ENCODE results near the gene PXK. TPM values are rescaled to one million over a fixed set of nuclear protein-coding genes. Genes with fewer than 3 reads are reported as not detected.

Gene PXK
- polyA plus RNA-seq, 3 donors: 7.1 to 21.1 (median 15.4) TPM

GRCh38 chr3:58317811-58318210 is 14.9 kb upstream of the PXK start:
- 76 to 85% (median 84%) methylated on average over 2 of the region's 2 CpGs for WGBS, 3 donors
- H3K27ac ChIP-seq (ENCODE audit: low read depth, low read length): no peak overlapping the region

- 90 to 94% (median 93%) methylated on average over 7 of the region's 7 CpGs for WGBS, 3 donors
- H3K27ac ChIP-seq (ENCODE audit: low read depth, low read length): no peak overlapping the region
Measured at GRCh38 chr3:58321791-58322190, 10.9 kb upstream of the PXK start.

- WGBS, 3 donors: 46 to 80% (median 78%) methylated on average over 1 of the region's 1 CpG
- H3K27ac ChIP-seq (ENCODE audit: low read depth, low read length): no peak overlapping the region
Measured at GRCh38 chr3:58322793-58323192, 9.9 kb upstream of the PXK start.

- no peak overlapping the region for H3K27ac ChIP-seq (ENCODE audit: low read depth, low read length)
- WGBS, 3 donors: 68 to 84% (median 82%) methylated on average over 3 of the region's 3 CpGs
Measured at GRCh38 chr3:58323529-58324390, 8.9 kb upstream of the PXK start.

- WGBS, 3 donors: 74 to 80% (median 79%) methylated on average over 7 of the region's 7 CpGs
- H3K27ac ChIP-seq (ENCODE audit: low read depth, low read length): no peak overlapping the region
Measured at GRCh38 chr3:58324391-58325390, 8.0 kb upstream of the PXK start.

- 19 to 57% (median 45%) methylated on average over 2 of the region's 2 CpGs for WGBS, 3 donors
- H3K27ac ChIP-seq (ENCODE audit: low read depth, low read length): no peak overlapping the region
Measured at GRCh38 chr3:58325525-58325992, 7.1 kb upstream of the PXK start.

- WGBS, 3 donors: 91 to 94% (median 94%) methylated on average over 8 of the region's 8 CpGs
- no peak overlapping the region for H3K27ac ChIP-seq (ENCODE audit: low read depth, low read length)
Measured at GRCh38 chr3:58326267-58326900, 6.3 kb upstream of the PXK start.

GRCh38 chr3:58329150-58329921 is 3.4 kb upstream of the PXK start:
- WGBS, 3 donors: 84 to 93% (median 93%) methylated on average over 8 of the region's 8 CpGs

GRCh38 chr3:58329922-58330413 is 2.7 kb upstream of the PXK start:
- 89 to 97% (median 94%) methylated on average over 5 of the region's 5 CpGs for WGBS, 3 donors
- no peak overlapping the region for H3K27ac ChIP-seq (ENCODE audit: low read depth, low read length)

More at GRCh38 chr3:58329150-58329921, 3.4 kb upstream of the PXK start:
- no peak overlapping the region for H3K27ac ChIP-seq (ENCODE audit: low read depth, low read length)

- WGBS, 3 donors: 70 to 85% (median 79%) methylated on average over 4 of the region's 4 CpGs
- H3K27ac ChIP-seq (ENCODE audit: low read depth, low read length): no peak overlapping the region
Measured at GRCh38 chr3:58331593-58332152, 1.0 kb upstream of the PXK start.

- H3K27ac ChIP-seq (ENCODE audit: low read depth, low read length): peak overlapping the region; percentile 17
- 0% methylated on average over 34 to 37 of the region's 37 CpGs for WGBS, 3 donors
Measured at GRCh38 chr3:58333206-58334012, 717 bp downstream of the PXK start.

GRCh38 chr3:58334013-58334321 is 1.3 kb downstream of the PXK start:
- H3K27ac ChIP-seq (ENCODE audit: low read depth, low read length): no peak overlapping the region
- WGBS, 3 donors: 28 to 36% (median 29%) methylated on average over 4 of the region's 4 CpGs

GRCh38 chr3:58334506-58334884 is 1.8 kb downstream of the PXK start:
- WGBS, 3 donors: 70 to 80% (median 77%) methylated on average over 1 of the region's 1 CpG
- H3K27ac ChIP-seq (ENCODE audit: low read depth, low read length): no peak overlapping the region

GRCh38 chr3:58335652-58335947 is 2.9 kb downstream of the PXK start:
- H3K27ac ChIP-seq (ENCODE audit: low read depth, low read length): no peak overlapping the region
- WGBS, 3 donors: 15 to 43% (median 42%) methylated on average over 1 of the region's 1 CpG

- H3K27ac ChIP-seq (ENCODE audit: low read depth, low read length): no peak overlapping the region
- 93 to 98% (median 97%) methylated on average over 3 of the region's 3 CpGs for WGBS, 3 donors
Measured at GRCh38 chr3:58336135-58336882, 3.6 kb downstream of the PXK start.

- WGBS, 3 donors: 94 to 100% (median 95%) methylated on average over 1 of the region's 1 CpG
- H3K27ac ChIP-seq (ENCODE audit: low read depth, low read length): no peak overlapping the region
Measured at GRCh38 chr3:58337190-58337589, 4.5 kb downstream of the PXK start.
